Loucy (cell line): ENCODE measurements around the gene HS3ST5.

Experiments
- H2AFZ ChIP-seq: fragments of 200-600 bp; sonication (generic); 2 replicates; pipeline ENCODE4 v1.6.0; 2016; ENCODE audit warnings: antibody characterized with exemption, mild to moderate bottlenecking, low read length, moderate library complexity
- H3F3A ChIP-seq: fragments of 200-600 bp; 2 replicates; pipeline ENCODE4 v1.6.0; 2016; ENCODE audit warnings: antibody characterized with exemption, low read depth, mild to moderate bottlenecking
- H3K27me3 ChIP-seq: fragments of 200-600 bp; sonication (generic); 2 replicates; pipeline ENCODE4 v1.6.1; 2014; ENCODE audit warnings: low read length, mild to moderate bottlenecking; ENCODE audit not compliant: insufficient read depth, poor library complexity, severe bottlenecking
- H3K36me3 ChIP-seq: fragments of 200-600 bp; sonication (generic); 2 replicates; pipeline ENCODE4 v1.6.1; 2016; ENCODE audit warnings: low read length; ENCODE audit not compliant: insufficient read depth
- H3K4me1 ChIP-seq: fragments of 200-600 bp; sonication (generic); 2 replicates; pipeline ENCODE4 v1.5.1; 2014; ENCODE audit warnings: low read length, mild to moderate bottlenecking; ENCODE audit not compliant: insufficient read depth, poor library complexity, severe bottlenecking
- H3K4me2 ChIP-seq: fragments of 200-600 bp; sonication (generic); 2 replicates; pipeline ENCODE4 v1.6.0; 2014; ENCODE audit warnings: antibody characterized with exemption, low read length, low read depth, mild to moderate bottlenecking; ENCODE audit not compliant: poor library complexity, severe bottlenecking
- H3K4me3 ChIP-seq: fragments of 200-600 bp; sonication (generic); 2 replicates; pipeline ENCODE4 v1.5.1; 2014; ENCODE audit warnings: low read length, mild to moderate bottlenecking, mixed read lengths; ENCODE audit not compliant: poor library complexity, severe bottlenecking
- H3K79me2 ChIP-seq: fragments of 200-600 bp; sonication (generic); 2 replicates; pipeline ENCODE4 v1.6.1; 2014; ENCODE audit warnings: low read length; ENCODE audit not compliant: insufficient read depth
- H3K9ac ChIP-seq: fragments of 200-600 bp; sonication (generic); 2 replicates; pipeline ENCODE4 v1.6.0; 2014; ENCODE audit warnings: mild to moderate bottlenecking, low read depth, low read length, moderate library complexity; ENCODE audit not compliant: poor library complexity, severe bottlenecking
- H3K9me2 ChIP-seq: fragments of 200-600 bp; sonication (generic); replicated peaks from 2 replicates; pipeline ENCODE4 v1.6.1; 2016; ENCODE audit warnings: low read depth, low read length, mixed read lengths
- H3K9me3 ChIP-seq: fragments of 200-600 bp; sonication (generic); 2 replicates; pipeline ENCODE4 v1.6.1; 2014; ENCODE audit warnings: mild to moderate bottlenecking, antibody characterized with exemption, low read length, low read depth; ENCODE audit not compliant: insufficient read depth
- H4K20me1 ChIP-seq: fragments of 200-600 bp; sonication (generic); 2 replicates; pipeline ENCODE4 v1.6.0; 2014; ENCODE audit warnings: antibody characterized with exemption, low read length, mild to moderate bottlenecking; ENCODE audit not compliant: insufficient read depth, poor library complexity, severe bottlenecking
- EZH2phosphoT487 ChIP-seq: fragments of 200-600 bp; IDR thresholded peaks from 2 replicates; pipeline ENCODE4 v1.6.1; 2018; ENCODE audit warnings: antibody characterized with exemption, mild to moderate bottlenecking, moderate library complexity, borderline replicate concordance
- TF ChIP-seq, protein P1 (sequence below): fragments of 200-600 bp; sonication (generic); conservative IDR thresholded peaks from 2 replicates; pipeline ENCODE4 v1.5.1; 2014; ENCODE audit warnings: mild to moderate bottlenecking, antibody characterized with exemption, low read length

The HS3ST5 gene

DNA sequence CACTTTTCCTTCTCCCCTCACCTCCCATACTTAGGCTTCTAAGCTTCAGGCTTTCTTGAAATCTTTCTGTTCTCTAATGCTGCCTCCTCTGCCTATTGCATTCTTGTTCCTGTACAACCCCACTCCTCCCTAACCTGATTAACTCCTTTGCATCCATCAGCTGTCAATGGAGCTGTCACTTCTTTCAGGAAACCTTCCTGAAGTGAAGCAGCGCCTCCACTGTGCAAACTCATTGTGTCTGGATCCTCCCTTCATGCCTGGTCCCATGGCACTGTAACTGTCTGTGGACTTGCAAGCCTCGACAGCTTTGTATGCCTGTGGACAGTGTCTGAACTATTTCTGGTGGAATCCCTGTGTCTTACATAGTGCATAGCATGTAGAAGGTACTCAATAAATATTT is 185.0 kb downstream of the HS3ST5 start:
- Histone ChIP-seq H3K9ac (no peak overlapping the region), H3K79me2 (no peaks in the 10 kb centered on the region), H3K36me3 (no peaks in the 10 kb centered on the region)

DNA sequence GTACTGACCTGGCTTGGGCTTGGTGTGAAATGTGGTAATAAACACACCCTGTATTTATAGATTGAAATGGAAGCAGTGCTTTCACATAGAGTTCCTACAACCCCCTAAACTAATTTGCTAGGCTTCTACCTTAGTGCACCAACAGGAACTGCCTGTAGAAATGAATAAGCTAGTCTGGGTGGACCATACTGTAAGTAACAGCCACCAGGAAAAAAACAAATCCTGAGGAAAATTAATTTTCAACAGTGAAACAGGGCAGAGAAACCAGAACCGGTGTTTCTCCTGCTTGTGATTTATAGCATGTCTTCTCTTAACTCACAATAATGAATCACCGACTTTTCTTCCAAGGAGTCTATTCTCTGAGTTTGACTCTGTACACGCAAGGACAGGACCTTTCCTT is 187.1 kb downstream of the HS3ST5 start:
- Histone ChIP-seq H3K27me3 (no peaks in the 10 kb centered on the region), H3K4me2 (no peak overlapping the region), H3K9me2 (no peaks in the 10 kb centered on the region), H3K9ac (no peak overlapping the region), H3K4me3 (no peak overlapping the region), H4K20me1 (no peaks in the 10 kb centered on the region), H3K79me2 (no peaks in the 10 kb centered on the region), H3F3A (no peaks in the 10 kb centered on the region), H3K36me3 (no peaks in the 10 kb centered on the region), H2AFZ (no peak overlapping the region), H3K9me3 (no peaks in the 10 kb centered on the region), H3K4me1 (no peaks in the 10 kb centered on the region)
- TF ChIP-seq, protein P1, sequence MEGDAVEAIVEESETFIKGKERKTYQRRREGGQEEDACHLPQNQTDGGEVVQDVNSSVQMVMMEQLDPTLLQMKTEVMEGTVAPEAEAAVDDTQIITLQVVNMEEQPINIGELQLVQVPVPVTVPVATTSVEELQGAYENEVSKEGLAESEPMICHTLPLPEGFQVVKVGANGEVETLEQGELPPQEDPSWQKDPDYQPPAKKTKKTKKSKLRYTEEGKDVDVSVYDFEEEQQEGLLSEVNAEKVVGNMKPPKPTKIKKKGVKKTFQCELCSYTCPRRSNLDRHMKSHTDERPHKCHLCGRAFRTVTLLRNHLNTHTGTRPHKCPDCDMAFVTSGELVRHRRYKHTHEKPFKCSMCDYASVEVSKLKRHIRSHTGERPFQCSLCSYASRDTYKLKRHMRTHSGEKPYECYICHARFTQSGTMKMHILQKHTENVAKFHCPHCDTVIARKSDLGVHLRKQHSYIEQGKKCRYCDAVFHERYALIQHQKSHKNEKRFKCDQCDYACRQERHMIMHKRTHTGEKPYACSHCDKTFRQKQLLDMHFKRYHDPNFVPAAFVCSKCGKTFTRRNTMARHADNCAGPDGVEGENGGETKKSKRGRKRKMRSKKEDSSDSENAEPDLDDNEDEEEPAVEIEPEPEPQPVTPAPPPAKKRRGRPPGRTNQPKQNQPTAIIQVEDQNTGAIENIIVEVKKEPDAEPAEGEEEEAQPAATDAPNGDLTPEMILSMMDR: no peak
- TF ChIP-seq EZH2phosphoT487: no peak

More for the DNA sequence above, 185.0 kb downstream of the HS3ST5 start:
- H3K4me2 ChIP-seq: no peak overlapping the region
- H3K27me3 ChIP-seq: no peaks in the 10 kb centered on the region
- H2AFZ ChIP-seq: no peak overlapping the region
- no peaks in the 10 kb centered on the region for H3K9me2 ChIP-seq
- H3K4me1 ChIP-seq: no peaks in the 10 kb centered on the region
- TF ChIP-seq EZH2phosphoT487: no peak
- TF ChIP-seq, protein P1: no peak
- no peaks in the 10 kb centered on the region for H3F3A ChIP-seq
- H4K20me1 ChIP-seq: no peaks in the 10 kb centered on the region
- no peak overlapping the region for H3K4me3 ChIP-seq
- H3K9me3 ChIP-seq: no peaks in the 10 kb centered on the region

DNA sequence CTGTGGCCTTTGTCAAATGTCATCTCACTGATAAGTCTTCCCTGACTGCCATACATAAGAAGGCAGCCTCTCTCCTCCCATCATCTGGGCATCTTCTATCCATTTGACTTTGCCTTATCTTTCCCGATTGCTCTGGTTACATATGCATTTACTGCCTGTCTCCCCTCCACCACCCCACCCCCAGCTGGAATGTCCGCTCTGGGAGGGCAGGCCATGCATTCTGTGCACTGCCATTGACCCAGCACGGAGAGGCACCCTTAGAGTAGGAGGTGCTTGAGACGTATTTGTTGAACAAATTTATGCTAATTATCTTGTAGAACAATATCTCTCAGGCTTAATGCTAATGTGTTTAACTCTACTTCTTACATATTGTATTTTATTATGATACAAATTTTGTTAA is 188.0 kb downstream of the HS3ST5 start:
- Histone ChIP-seq H3K4me3 (no peak overlapping the region), H3K27me3 (no peaks in the 10 kb centered on the region), H3K9ac (no peak overlapping the region), H2AFZ (no peak overlapping the region), H3K36me3 (no peaks in the 10 kb centered on the region), H3K4me2 (no peak overlapping the region), H3K9me2 (no peaks in the 10 kb centered on the region), H3K4me1 (no peaks in the 10 kb centered on the region), H3K79me2 (no peaks in the 10 kb centered on the region), H3F3A (no peaks in the 10 kb centered on the region), H3K9me3 (no peaks in the 10 kb centered on the region), H4K20me1 (no peaks in the 10 kb centered on the region)
- TF ChIP-seq, protein P1: no peak
- TF ChIP-seq EZH2phosphoT487: no peak
